Occipital lobe (tissue), 2 donors: Measurements from ENCODE around the gene ADH1C. TPM values are rescaled to one million over a fixed set of nuclear protein-coding genes. Genes with fewer than 3 reads are reported as not detected.
"Not testable (repeated sequence)": the region's sequence is repeated elsewhere in the genome, so short reads cannot be mapped to it uniquely, and the experiment has no call there.

Source experiments
- DNase-seq: peaks from one replicate; lab custom pipeline; 2025; lab: John Stamatoyannopoulos, UW
- total RNA-seq: library from RNA; depleted of rRNA; stranded (reverse); fragments of >200 nt; gene quantifications from one replicate; pipeline ENCODE4 v1.2.3, GENCODE V29; 2014

Gene ADH1C
- not detected for total RNA-seq

DNA sequence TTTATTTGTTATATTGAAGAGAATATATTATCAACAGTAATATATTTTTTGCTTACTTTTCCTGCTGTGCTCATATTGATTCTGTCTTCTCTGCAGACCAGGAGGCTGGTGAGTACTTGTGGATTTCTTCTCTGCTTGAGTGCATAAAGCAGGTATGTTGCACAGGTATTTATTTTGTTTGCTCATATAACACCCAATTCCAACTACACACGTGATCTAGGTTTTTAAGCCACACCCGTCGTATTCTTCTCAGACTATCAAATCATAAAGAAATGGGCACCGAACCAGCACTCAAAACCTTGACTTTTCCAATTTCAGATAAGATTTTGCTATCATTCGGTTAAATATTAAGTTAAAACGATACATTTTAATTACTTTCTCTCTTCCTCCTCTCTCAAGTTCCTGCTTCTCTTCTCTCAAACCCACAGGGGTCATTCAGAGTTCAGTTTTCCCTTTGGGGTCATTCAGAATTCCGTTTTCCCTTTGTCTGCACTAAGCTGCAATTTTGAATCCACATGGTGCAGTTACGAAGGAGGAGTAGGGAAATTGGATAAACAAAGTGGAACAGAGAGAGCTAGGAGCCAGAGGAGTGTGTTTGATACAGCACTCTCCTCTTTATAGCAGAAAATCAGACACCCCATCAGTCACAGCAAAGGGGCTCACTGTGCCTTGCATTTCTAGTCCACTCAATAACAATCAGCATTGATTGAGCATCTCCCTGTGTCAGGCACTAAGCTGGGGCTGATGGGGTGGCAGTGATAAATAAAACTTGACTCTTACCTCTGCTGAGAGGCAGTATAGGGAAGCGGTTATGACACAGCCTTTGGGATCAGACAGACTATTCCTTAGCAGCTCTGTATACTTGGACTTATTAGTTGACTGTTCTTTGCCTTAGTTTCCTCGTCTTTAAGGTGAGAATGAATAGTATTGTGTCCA is at the start of gene ADH1C:
ADH1C (minus strand) TSS at position 145 of the 936 bp plus-strand sequence; CDS start at position 74, 71 bp downstream.
- no peak for DNase-seq

- DNase-seq: no peak
Observed at GRCh38 chr4:99400831-99401230, 48.3 kb upstream of the ADH1C start.

- no peak for DNase-seq
Observed at GRCh38 chr4:99399017-99399416, 46.5 kb upstream of the ADH1C start.

DNA sequence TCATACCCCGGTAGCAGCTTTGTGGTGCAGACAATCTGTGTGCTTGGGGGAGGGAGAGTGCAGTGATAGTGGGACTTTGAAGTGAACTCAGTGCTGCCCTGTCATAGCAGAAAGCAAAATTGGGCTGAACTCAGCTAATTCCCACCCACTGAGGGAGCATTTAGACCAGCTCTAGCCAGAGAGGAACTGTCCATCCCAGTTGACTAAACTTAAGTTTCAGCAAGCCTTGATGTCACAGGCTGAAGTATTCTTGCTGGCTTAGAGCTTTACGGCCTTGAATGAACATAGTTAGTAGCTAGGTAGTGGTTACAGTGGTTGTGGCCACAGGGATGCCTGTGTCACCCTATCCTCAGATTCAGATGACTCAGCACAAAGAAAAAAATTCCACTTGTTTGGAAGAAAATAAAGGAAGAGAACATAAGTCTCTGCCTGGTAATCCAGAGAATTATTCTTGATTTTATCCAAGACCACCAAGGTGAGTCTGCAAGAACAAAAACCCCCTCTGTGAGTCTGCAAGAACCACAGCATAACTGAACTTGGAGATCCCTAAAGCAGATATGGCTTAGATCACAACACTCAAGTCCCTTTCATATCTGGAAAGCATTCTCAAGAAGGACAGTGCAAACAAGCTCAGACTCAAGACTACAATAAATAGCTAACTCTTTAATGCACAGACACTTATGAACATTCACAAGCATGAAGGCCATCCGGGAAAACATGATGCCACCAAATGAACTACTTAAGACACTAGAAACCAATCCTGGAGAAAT is 43.2 kb upstream of the ADH1C start:
- no peak for DNase-seq

DNA sequence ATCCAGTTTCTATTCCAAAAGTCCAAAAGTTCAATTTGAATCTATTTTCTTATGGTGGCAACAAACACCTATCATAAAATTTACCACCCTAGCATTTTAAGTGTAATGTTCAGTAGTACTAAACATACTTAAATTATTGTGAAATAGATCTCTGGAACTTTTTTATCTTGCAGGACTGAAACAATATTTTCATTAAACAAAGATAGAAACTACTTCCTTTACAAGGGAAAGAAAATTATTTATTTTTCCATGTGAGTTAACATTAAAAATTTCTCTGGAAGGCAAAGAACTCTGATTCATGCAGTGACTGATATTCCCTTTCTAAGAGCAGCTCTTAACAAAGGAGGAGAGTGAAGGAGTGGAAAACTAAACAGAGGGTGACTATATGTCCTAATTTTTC is 42.4 kb upstream of the ADH1C start:
- DNase-seq: no peak

GRCh38 chr4:99390055-99390454 is 37.5 kb upstream of the ADH1C start:
- no peak for DNase-seq

DNA sequence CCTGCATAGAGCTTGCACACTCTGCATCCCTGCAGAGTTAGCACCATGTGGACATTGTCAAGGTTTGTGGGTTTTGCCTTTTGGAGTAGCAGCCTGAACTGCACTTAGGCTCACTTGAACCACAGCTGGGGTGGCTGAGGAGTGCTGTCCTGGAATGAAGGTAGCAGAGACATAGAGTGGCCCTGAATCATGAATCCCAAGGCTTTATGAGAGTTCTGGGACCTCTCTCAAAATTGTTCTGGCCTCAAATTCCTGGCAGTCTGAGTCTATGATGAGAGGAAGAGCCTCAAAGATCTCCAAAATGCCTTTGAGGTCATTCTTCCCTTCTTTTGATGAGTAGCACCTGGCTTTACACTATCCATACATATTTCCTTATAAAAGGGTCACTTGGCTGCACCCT is 37.1 kb upstream of the ADH1C start:
- no peak for DNase-seq

GRCh38 chr4:99383833-99384392 is 31.4 kb upstream of the ADH1C start:
- no peak for DNase-seq

GRCh38 chr4:99383399-99383798 is 30.9 kb upstream of the ADH1C start:
- DNase-seq: no peak

- DNase-seq: no peak
Observed at GRCh38 chr4:99382745-99383360, 30.3 kb upstream of the ADH1C start.

GRCh38 chr4:99381588-99382175 is 29.1 kb upstream of the ADH1C start:
- DNase-seq: no peak

- no peak for DNase-seq
Observed at GRCh38 chr4:99379571-99379970, 27.0 kb upstream of the ADH1C start.

GRCh38 chr4:99378876-99379275 is 26.3 kb upstream of the ADH1C start:
- no peak for DNase-seq

GRCh38 chr4:99377341-99377740 is 24.8 kb upstream of the ADH1C start:
- DNase-seq: not testable (repeated sequence)

- not testable (repeated sequence) for DNase-seq
Observed at GRCh38 chr4:99372464-99372863, 19.9 kb upstream of the ADH1C start.

DNA sequence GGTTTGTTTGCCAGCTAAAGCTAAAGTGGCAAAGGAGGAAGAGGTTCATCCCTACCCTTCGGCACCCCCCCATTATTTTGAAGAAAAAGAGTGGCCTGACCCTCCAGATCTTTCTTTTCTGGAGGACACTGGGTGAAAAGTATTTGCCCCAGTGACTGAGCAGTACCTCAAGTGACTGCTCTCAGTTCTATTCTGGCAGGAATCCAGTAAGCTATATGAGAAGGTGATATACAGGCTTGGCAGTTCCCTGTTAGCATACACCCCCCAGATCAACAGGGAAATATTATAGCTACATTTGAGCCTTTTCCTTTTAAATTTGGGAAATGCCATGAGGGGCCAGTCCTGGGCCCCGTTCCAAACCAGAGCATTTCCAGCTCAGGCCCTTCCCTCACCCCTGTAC is 15.3 kb upstream of the ADH1C start:
- DNase-seq: not testable (repeated sequence)

DNA sequence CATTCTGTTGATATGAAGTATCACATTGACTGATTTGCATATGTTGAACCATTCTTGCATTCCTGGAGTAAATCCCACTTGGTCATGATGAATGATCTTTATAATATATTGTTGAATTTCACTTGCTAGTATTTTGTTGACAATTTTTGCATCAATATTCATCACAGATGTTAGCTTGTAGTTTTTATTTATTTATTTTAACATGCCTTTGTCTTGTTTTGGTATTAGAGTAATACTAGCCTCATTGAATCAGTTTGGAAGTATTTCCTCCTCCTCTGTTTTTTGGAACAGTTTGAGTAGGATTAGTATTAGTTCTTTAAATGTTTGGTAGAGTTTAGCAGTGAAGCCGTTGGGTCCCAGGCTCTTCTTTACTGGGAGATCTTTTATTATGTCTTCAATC is 13.9 kb upstream of the ADH1C start:
- no peak for DNase-seq

DNA sequence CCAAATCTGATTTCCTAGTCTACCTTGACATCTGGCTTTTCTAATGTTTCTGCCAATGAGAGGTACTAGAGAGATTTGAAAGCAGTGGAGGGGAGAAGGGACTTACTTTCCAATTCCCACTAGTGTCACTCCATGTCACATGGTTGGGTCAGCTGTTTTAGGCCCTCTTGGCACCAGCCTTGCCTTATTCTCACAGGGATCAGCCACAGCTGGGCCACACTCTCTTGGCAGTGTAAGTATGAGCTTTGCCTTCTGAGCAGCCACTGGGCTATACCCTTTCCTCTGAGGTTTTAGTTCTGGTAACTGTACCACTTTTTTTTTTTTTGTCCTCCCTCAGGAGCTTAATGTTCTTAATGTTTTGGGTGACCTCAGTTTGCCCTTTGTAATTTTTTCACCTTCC is 10.2 kb upstream of the ADH1C start:
- DNase-seq: no peak

GRCh38 chr4:99361899-99362275 is 9.3 kb upstream of the ADH1C start:
- no peak for DNase-seq

GRCh38 chr4:99361268-99361898 is 8.8 kb upstream of the ADH1C start:
- no peak for DNase-seq
